Spleen (tissue), 11 donors: ENCODE data around the gene PITPNC1. TPM values are rescaled to one million over a fixed set of nuclear protein-coding genes. Genes with fewer than 3 reads are reported as not detected.

Experiments used
- DNase-seq: peaks from one replicate; pipeline ENCODE4 v3.0.0-alpha.2; 2020
- H3K27ac ChIP-seq, 8 donors: fragments of 200-600 bp; sonication (generic) in 7 of 8; 1 replicate in 4 of 8; 2 replicates in 4 of 8; pipeline versions ENCODE4 v1.5.0 to v1.8.0; 2016 to 2021; ENCODE audit warnings: inconsistent platforms in 4 of 8, mild to moderate bottlenecking in 4 of 8, moderate library complexity in 1 of 8
- H3K27me3 ChIP-seq, 7 donors: fragments of 200-600 bp; sonication (generic) in 6 of 7; replicated peaks in 1 of 7; 1 replicate in 4 of 7; 2 replicates in 3 of 7; pipeline versions ENCODE4 v1.5.0 to v1.8.0; 2016 to 2021; ENCODE audit warnings: inconsistent platforms in 3 of 7, mild to moderate bottlenecking in 1 of 7
- H3K36me3 ChIP-seq, 6 donors: fragments of 200-600 bp; sonication (generic) in 5 of 6; 1 replicate in 4 of 6; 2 replicates in 2 of 6; pipeline versions ENCODE4 v1.5.0 to v1.8.0; 2016 to 2021; ENCODE audit warnings: inconsistent platforms in 2 of 6
- H3K4me1 ChIP-seq, 6 donors: fragments of 200-600 bp; sonication (generic) in 5 of 6; 1 replicate in 3 of 6; 2 replicates in 3 of 6; pipeline versions ENCODE4 v1.5.0 to v1.8.0; 2016 to 2021; ENCODE audit warnings: inconsistent platforms in 3 of 6
- H3K4me3 ChIP-seq, 8 donors: fragments of 200-600 bp; sonication (generic) in 7 of 8; 1 replicate in 4 of 8; 2 replicates in 4 of 8; pipeline versions ENCODE4 v1.5.0 to v1.8.0; 2016 to 2021; ENCODE audit warnings: inconsistent platforms in 4 of 8, mild to moderate bottlenecking in 4 of 8, moderate library complexity in 2 of 8
- H3K9me3 ChIP-seq, 8 donors: fragments of 200-600 bp; sonication (generic) in 7 of 8; 1 replicate in 4 of 8; 2 replicates in 4 of 8; pipeline versions ENCODE4 v1.5.0 to v1.8.0; 2016 to 2021; ENCODE audit warnings: inconsistent platforms in 4 of 8
- CTCF ChIP-seq, 11 experiments: fragments of 200-600 bp in 7 of 11; fragments of 450-650 bp in 4 of 11; sonication (generic) in 4 of 11; IDR thresholded peaks in 8 of 11; conservative IDR thresholded peaks in 3 of 11; 1 replicate in 7 of 11; 2 replicates in 4 of 11; pipeline versions ENCODE4 v1.4.0 to v1.8.0; 2016 to 2021; ENCODE audit warnings: antibody characterized with exemption in 11 of 11, inconsistent platforms in 4 of 11, mild to moderate bottlenecking in 1 of 11
- POLR2A ChIP-seq, 3 donors: fragments of 450-650 bp; IDR thresholded peaks; one replicate each; pipeline ENCODE4 v1.5.1; 2017; ENCODE audit warnings: antibody characterized with exemption in 3 of 3, mild to moderate bottlenecking in 1 of 3
- POLR2AphosphoS5 ChIP-seq, 3 donors: sonication (generic); formaldehyde crosslinking; IDR thresholded peaks; one replicate each; pipeline ENCODE4 v1.5.1; 2017; ENCODE audit warnings: antibody characterized with exemption in 3 of 3
- WGBS, 5 donors: extraction: QIAGEN DNeasy Blood & Tissue Kit in 3 of 5; methylation state at CpG; one replicate each; pipeline versions ENCODE4 v1.1.5 to v1.1.7; 2013 to 2018; 5-methylcytosine and 5-hydroxymethylcytosine counted together
- intact Hi-C: fragments of 100-400 bp; cut with DNase I; formaldehyde crosslinking; loops from one replicate; pipeline ENCODE4 v1.15.0; 2023; ENCODE audit warnings: low total_unique reads
- polyA plus RNA-seq, 3 donors: library from polyadenylated mRNA; stranded (reverse); fragments of 200-250 nt; gene quantifications; one replicate each; pipeline ENCODE4 v1.2.1, GENCODE V29; 2013
- total RNA-seq, 7 donors: library from RNA; depleted of rRNA in 3 of 7; stranded (reverse); fragments of >200 nt in 3 of 7; fragmentation: NEBNext Ultra II Directional in 4 of 7; extraction: Animal tissue kit (Norgen Biotek cat#: 25700) in 4 of 7; gene quantifications; one replicate each; pipeline versions ENCODE4 v1.1.0 to v1.2.1, GENCODE V29; 2016 to 2021
- donor health status: healthy with polysubstance abuse.
- donor health status: DM: no; HTN: no; CAD: no; lungs with moderate emphysema.
- donor health status: DM: no; HTN: no; CAD: no.
- donor health status: Bipolar disorder and iron deficiency.
- donor health status: healthy.
- donor health status: DM: no; HTN: no; CAD: no.
- donor health status: DM: yes; HTN: yes; CAD: no.

PITPNC1 gene
- total and polyA plus RNA-seq, 10 donors, result 5.8 to 33.8 (median 18.8) TPM

- no peak for DNase-seq
- WGBS, 5 donors, result 94 to 100% (median 97%) methylated on average over 2 of the region's 2 CpGs
- no peak for TF ChIP-seq POLR2AphosphoS5 (IDR thresholded peaks at IDR 0.05)
- TF ChIP-seq POLR2A (IDR thresholded peaks at IDR 0.05), result no peak
- H3K36me3 ChIP-seq, result peaks cover 0 to 3% (median 0%) of the 10 kb centered on the region in 6 donors
- intact Hi-C loops, result no loop called here
- no peak overlapping the region for H3K27ac ChIP-seq
- peaks cover 0 to 4% (median 0%) of the 10 kb centered on the region in 6 donors for H3K4me1 ChIP-seq
- H3K4me3 ChIP-seq, result no peak overlapping the region
- no peaks in the 10 kb centered on the region for H3K9me3 ChIP-seq
- no peaks in the 10 kb centered on the region for H3K27me3 ChIP-seq
Observed at GRCh38 chr17:67565068-67565467, 188.0 kb downstream of the PITPNC1 start.

DNA sequence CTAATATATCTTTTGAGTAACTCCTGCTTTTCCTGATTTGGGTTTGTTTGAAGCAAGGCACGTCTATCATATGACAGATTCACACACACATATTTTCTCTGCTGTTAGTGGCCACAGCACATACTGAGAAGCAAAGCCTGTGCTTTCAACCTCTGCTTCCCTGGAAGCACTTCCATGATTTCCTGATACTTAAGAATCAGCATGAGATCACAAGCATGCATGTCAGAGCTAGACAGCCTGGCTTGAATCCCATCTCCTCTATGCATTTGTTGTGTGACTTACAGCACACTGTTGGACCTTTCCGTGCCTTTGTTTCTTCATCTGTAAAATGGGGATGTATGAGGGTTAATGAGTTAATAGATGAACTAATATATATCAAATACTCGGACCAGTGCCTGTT, 189.6 kb downstream of the PITPNC1 start:
- Histone ChIP-seq H3K4me3 (no peak overlapping the region), H3K27ac (no peak overlapping the region), H3K4me1 (peaks cover 0 to 7% (median 0%) of the 10 kb centered on the region in 6 donors), H3K36me3 (peaks cover 0 to 9% (median 0%) of the 10 kb centered on the region in 6 donors), H3K9me3 (no peaks in the 10 kb centered on the region), H3K27me3 (no peaks in the 10 kb centered on the region)
- DNase-seq, result no peak
- no peak for TF ChIP-seq POLR2AphosphoS5 (IDR thresholded peaks at IDR 0.05)
- no peak for TF ChIP-seq CTCF (IDR thresholded peaks at IDR 0.05 in 8 of 11, conservative IDR thresholded peaks at IDR 0.05 in 3 of 11)
- no peak for TF ChIP-seq POLR2A (IDR thresholded peaks at IDR 0.05)
- intact Hi-C loops, result no loop called here
- WGBS, 5 donors, result 76 to 95% (median 91%) methylated on average over 3 of the region's 3 CpGs

DNA sequence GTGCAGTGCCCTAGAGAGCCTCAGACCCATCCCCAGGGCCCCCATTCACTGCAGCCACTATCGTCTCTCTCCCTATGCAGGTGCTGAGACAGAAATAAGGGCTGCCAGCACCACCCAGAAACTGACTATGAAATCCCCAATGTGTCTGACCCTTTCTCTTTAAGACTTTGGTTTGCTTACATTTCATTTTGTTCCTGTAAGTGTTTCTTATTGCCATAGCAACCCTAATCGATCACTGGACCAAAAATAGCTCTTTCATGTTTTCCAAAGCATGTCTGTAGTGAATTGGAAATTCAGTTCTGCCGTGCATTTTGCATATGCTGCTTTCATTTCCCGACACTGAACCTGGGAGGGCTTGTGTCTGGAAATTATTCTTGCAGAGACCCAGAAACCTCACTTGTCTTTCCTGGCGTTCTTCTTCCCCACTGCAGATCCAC, 192.0 kb downstream of the PITPNC1 start:
- intact Hi-C loops, result no loop called here
- 55 to 76% (median 68%) methylated on average over 5 of the region's 5 CpGs for WGBS, 5 donors
- no peak for DNase-seq
- no peak overlapping the region for H3K27ac ChIP-seq
- H3K4me3 ChIP-seq, result no peak overlapping the region
- peaks cover 0 to 9% (median 0%) of the 10 kb centered on the region in 6 donors for H3K36me3 ChIP-seq
- no peaks in the 10 kb centered on the region for H3K27me3 ChIP-seq
- H3K9me3 ChIP-seq, result no peaks in the 10 kb centered on the region
- H3K4me1 ChIP-seq, result peaks cover 0 to 7% (median 0%) of the 10 kb centered on the region in 6 donors
- TF ChIP-seq CTCF (IDR thresholded peaks at IDR 0.05 in 8 of 11, conservative IDR thresholded peaks at IDR 0.05 in 3 of 11) (no peak), POLR2A (IDR thresholded peaks at IDR 0.05) (no peak), POLR2AphosphoS5 (IDR thresholded peaks at IDR 0.05) (no peak)

- H3K27ac ChIP-seq, result no peak overlapping the region
- peaks cover 0 to 13% (median 0%) of the 10 kb centered on the region in 6 donors for H3K4me1 ChIP-seq
- no peaks in the 10 kb centered on the region for H3K9me3 ChIP-seq
- no peak for TF ChIP-seq POLR2AphosphoS5 (IDR thresholded peaks at IDR 0.05)
- no peak for TF ChIP-seq POLR2A (IDR thresholded peaks at IDR 0.05)
- no peak for TF ChIP-seq CTCF (IDR thresholded peaks at IDR 0.05 in 8 of 11, conservative IDR thresholded peaks at IDR 0.05 in 3 of 11)
- WGBS, 5 donors, result 54 to 71% (median 62%) methylated on average over 6 of the region's 6 CpGs
- H3K4me3 ChIP-seq, result no peak overlapping the region
- no peak for DNase-seq
- H3K36me3 ChIP-seq, result peaks cover 0 to 9% (median 0%) of the 10 kb centered on the region in 6 donors
- H3K27me3 ChIP-seq, result no peaks in the 10 kb centered on the region
- intact Hi-C loops, result no loop called here
Observed at GRCh38 chr17:67569873-67570272, 192.8 kb downstream of the PITPNC1 start.
